RWPE1 (cell line): ENCODE data around the gene NCS1.

Experiments used
- CTCF ChIA-PET: fragments of 350-600 bp; sonication (Branson Sonifier 250); formaldehyde crosslinking; extraction: SDS; loops from one replicate; lab custom pipeline; 2021; lab: Yijun Ruan, JAX
- POLR2A ChIA-PET: fragments of 400-600 bp; formaldehyde crosslinking; extraction: SDS; loops from one replicate; lab custom pipeline; 2020; ENCODE audit warnings: antibody characterized with exemption; ENCODE audit not compliant: low non-redundant PET; lab: Yijun Ruan, JAX
- DNase-seq: peaks from one replicate; pipeline ENCODE4 v3.0.0; 2012; ENCODE audit warnings: low spot score
- H3K27ac ChIP-seq: fragments of 450-650 bp; 2 replicates; pipeline ENCODE4 v1.5.1; 2017
- CTCF ChIP-seq: fragments of 450-650 bp; conservative IDR thresholded peaks from 2 replicates; pipeline ENCODE4 v1.5.1; 2017; ENCODE audit warnings: low read depth, mild to moderate bottlenecking

NCS1 gene

GRCh38 chr9:130138171-130138653, 34.0 kb upstream of the NCS1 start:
- DNase-seq: peak; percentile 94
- ChIA-PET POLR2A (interaction anchor here (0.7 kb wide), 1 partner anchor 158 kb away, joined by 5 read pairs; no protein-coding TSS in a partner anchor), CTCF (interaction anchor here (0.6 kb wide), 1 partner anchor 98 kb away, joined by 3 read pairs; no protein-coding TSS in a partner anchor)
- peak overlapping the region; percentile 87 for H3K27ac ChIP-seq
- no peak for TF ChIP-seq CTCF

- no peak for TF ChIP-seq CTCF
- peak; percentile 91 for DNase-seq
- H3K27ac ChIP-seq: peak overlapping the region; percentile 87
- ChIA-PET POLR2A (interaction anchor here (0.7 kb wide), 1 partner anchor 157 kb away, joined by 5 read pairs; no protein-coding TSS in a partner anchor), CTCF (no interaction called here)
These were observed 33.4 kb upstream of the NCS1 start for GRCh38 chr9:130138791-130139190.

GRCh38 chr9:130139251-130139650, 33.0 kb upstream of the NCS1 start:
- CTCF ChIA-PET: no interaction called here
- H3K27ac ChIP-seq: peak overlapping the region; percentile 87
- TF ChIP-seq CTCF: no peak
- POLR2A ChIA-PET: interaction anchor here (0.6 kb wide), 1 partner anchor 326 kb away, joined by 3 read pairs; no protein-coding TSS in a partner anchor
- no peak for DNase-seq

- peak overlapping the region; percentile 36 for H3K27ac ChIP-seq
- no peak for DNase-seq
- ChIA-PET CTCF (interaction anchor here (1.0 kb wide), 1 partner anchor 10 kb away, joined by 5 read pairs; no protein-coding TSS in a partner anchor), POLR2A (no interaction called here)
- no peak for TF ChIP-seq CTCF
These were observed 31.5 kb upstream of the NCS1 start for GRCh38 chr9:130140706-130141105.

- no peak overlapping the region for H3K27ac ChIP-seq
- no peak for DNase-seq
- CTCF ChIA-PET: no interaction called here
- TF ChIP-seq CTCF: no peak
- POLR2A ChIA-PET: no interaction called here
These were observed 30.1 kb upstream of the NCS1 start for GRCh38 chr9:130142056-130142455.

- no peak for DNase-seq
- CTCF ChIA-PET: no interaction called here
- TF ChIP-seq CTCF: no peak
These were observed 29.6 kb upstream of the NCS1 start for GRCh38 chr9:130142641-130143040.

More at GRCh38 chr9:130142641-130143040, 29.6 kb upstream of the NCS1 start:
- POLR2A ChIA-PET: no interaction called here
- no peak overlapping the region for H3K27ac ChIP-seq
